DOHH2 (cell line): ENCODE results near the gene PTGFRN.

Experiments
- EZH2phosphoT487 ChIP-seq: fragments of 200-600 bp; sonication (generic); IDR thresholded peaks from 2 replicates; pipeline ENCODE4 v1.6.1; 2017; ENCODE audit warnings: borderline replicate concordance, mild to moderate bottlenecking, antibody characterized with exemption, low read length, moderate library complexity, mixed read lengths
- TF ChIP-seq, protein P1 (sequence below): fragments of 200-600 bp; sonication (generic); IDR thresholded peaks from one replicate; pipeline ENCODE4 v1.5.1; 2014; ENCODE audit warnings: antibody characterized with exemption, mild to moderate bottlenecking, low read depth, low read length; ENCODE audit not compliant: poor library complexity, severe bottlenecking

GRCh38 chr1:116999596-116999995, 89.9 kb downstream of the PTGFRN start:
- TF ChIP-seq, protein P1, sequence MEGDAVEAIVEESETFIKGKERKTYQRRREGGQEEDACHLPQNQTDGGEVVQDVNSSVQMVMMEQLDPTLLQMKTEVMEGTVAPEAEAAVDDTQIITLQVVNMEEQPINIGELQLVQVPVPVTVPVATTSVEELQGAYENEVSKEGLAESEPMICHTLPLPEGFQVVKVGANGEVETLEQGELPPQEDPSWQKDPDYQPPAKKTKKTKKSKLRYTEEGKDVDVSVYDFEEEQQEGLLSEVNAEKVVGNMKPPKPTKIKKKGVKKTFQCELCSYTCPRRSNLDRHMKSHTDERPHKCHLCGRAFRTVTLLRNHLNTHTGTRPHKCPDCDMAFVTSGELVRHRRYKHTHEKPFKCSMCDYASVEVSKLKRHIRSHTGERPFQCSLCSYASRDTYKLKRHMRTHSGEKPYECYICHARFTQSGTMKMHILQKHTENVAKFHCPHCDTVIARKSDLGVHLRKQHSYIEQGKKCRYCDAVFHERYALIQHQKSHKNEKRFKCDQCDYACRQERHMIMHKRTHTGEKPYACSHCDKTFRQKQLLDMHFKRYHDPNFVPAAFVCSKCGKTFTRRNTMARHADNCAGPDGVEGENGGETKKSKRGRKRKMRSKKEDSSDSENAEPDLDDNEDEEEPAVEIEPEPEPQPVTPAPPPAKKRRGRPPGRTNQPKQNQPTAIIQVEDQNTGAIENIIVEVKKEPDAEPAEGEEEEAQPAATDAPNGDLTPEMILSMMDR = no peak
- TF ChIP-seq EZH2phosphoT487 = no peak
